Colonic mucosa (tissue), 4 donors: Measurements from ENCODE around the gene UNKL. TPM values are rescaled to one million over a fixed set of nuclear protein-coding genes. Genes with fewer than 3 reads are reported as not detected.

ENCODE experiments used
- DNase-seq: peaks from one replicate; pipeline ENCODE4 v3.0.0-alpha.2; 2020
- H3K27ac ChIP-seq: fragments of 200-600 bp; one replicate; pipeline ENCODE4 v1.8.0; 2021
- H3K27me3 ChIP-seq: fragments of 200-600 bp; one replicate; pipeline ENCODE4 v1.8.0; 2021
- H3K36me3 ChIP-seq: fragments of 200-600 bp; one replicate; pipeline ENCODE4 v1.8.0; 2021
- H3K4me1 ChIP-seq: fragments of 200-600 bp; one replicate; pipeline ENCODE4 v1.8.0; 2021; ENCODE audit warnings: mild to moderate bottlenecking
- H3K4me3 ChIP-seq: fragments of 200-600 bp; one replicate; pipeline ENCODE4 v1.8.0; 2021
- H3K9ac ChIP-seq, 2 donors: one replicate each; pipeline ENCODE4 v1.7.0; 2013; ENCODE audit warnings: control low read depth in 2 of 2, low read depth in 2 of 2, low read length in 2 of 2
- H3K9me3 ChIP-seq: fragments of 200-600 bp; one replicate; pipeline ENCODE4 v1.8.0; 2021
- CTCF ChIP-seq: fragments of 200-600 bp; IDR thresholded peaks from one replicate; pipeline ENCODE4 v1.8.0; 2022; ENCODE audit warnings: antibody characterized with exemption, mild to moderate bottlenecking
- intact Hi-C: fragments of 100-400 bp; cut with DNase I; formaldehyde crosslinking; loops from one replicate; pipeline ENCODE4 v1.14.1; 2022
- total RNA-seq, 2 donors: library from RNA; stranded (reverse); fragmentation: NEBNext Ultra II Directional in 1 of 2; extraction: Animal tissue kit (Norgen Biotek cat#: 25700) in 1 of 2; gene quantifications; one replicate each; pipeline ENCODE4 v1.2.1, GENCODE V29; 2021
- donor health status: healthy.
- donor health status: DM: no; HTN: no; CAD: no.
- donor health status: DM: no; HTN: no; CAD: no.

The UNKL gene
- total RNA-seq, 2 donors from 2014 or later = 11.1 to 11.8 TPM

- Histone ChIP-seq H3K4me1 (no peaks in the 10 kb centered on the region), H3K9me3 (no peaks in the 10 kb centered on the region), H3K27ac (no peak overlapping the region), H3K9ac (no peak overlapping the region), H3K36me3 (peaks cover 30% of the 10 kb centered on the region), H3K27me3 (no peaks in the 10 kb centered on the region), H3K4me3 (no peak overlapping the region)
- no peak for TF ChIP-seq CTCF
- intact Hi-C loops = no loop called here
- no peak for DNase-seq
These were observed 96.3 kb downstream of the UNKL start for GRCh38 chr16:1318268-1318545.

- Histone ChIP-seq H3K27me3 (no peaks in the 10 kb centered on the region), H3K4me3 (no peak overlapping the region), H3K9ac (no peak overlapping the region), H3K9me3 (no peaks in the 10 kb centered on the region), H3K4me1 (no peaks in the 10 kb centered on the region), H3K36me3 (peaks cover 29% of the 10 kb centered on the region), H3K27ac (no peak overlapping the region)
- DNase-seq = no peak
- TF ChIP-seq CTCF = no peak
- intact Hi-C loops = no loop called here
These were observed 96.8 kb downstream of the UNKL start for GRCh38 chr16:1317479-1318267.

GRCh38 chr16:1316033-1316405 is 98.5 kb downstream of the UNKL start:
- Histone ChIP-seq H3K27me3 (no peaks in the 10 kb centered on the region), H3K4me3 (no peak overlapping the region), H3K36me3 (peaks cover 29% of the 10 kb centered on the region), H3K4me1 (peaks cover 11% of the 10 kb centered on the region), H3K9ac (no peak overlapping the region), H3K27ac (no peak overlapping the region), H3K9me3 (no peaks in the 10 kb centered on the region)
- DNase-seq = no peak
- intact Hi-C loops = no loop called here
- TF ChIP-seq CTCF = no peak

- Histone ChIP-seq H3K9ac (no peak overlapping the region), H3K4me3 (no peak overlapping the region), H3K4me1 (peaks cover 11% of the 10 kb centered on the region), H3K27me3 (no peaks in the 10 kb centered on the region), H3K9me3 (no peaks in the 10 kb centered on the region), H3K36me3 (peaks cover 29% of the 10 kb centered on the region), H3K27ac (no peak overlapping the region)
- intact Hi-C loops = no loop called here
- no peak for DNase-seq
- no peak for TF ChIP-seq CTCF
These were observed 99.1 kb downstream of the UNKL start for GRCh38 chr16:1315081-1316032.

- Histone ChIP-seq H3K4me1 (peaks cover 11% of the 10 kb centered on the region), H3K27ac (no peak overlapping the region)
- TF ChIP-seq CTCF = no peak
These were observed 100.0 kb downstream of the UNKL start for GRCh38 chr16:1314399-1315068.

More at GRCh38 chr16:1314399-1315068, 100.0 kb downstream of the UNKL start:
- intact Hi-C loops = no loop called here
- no peaks in the 10 kb centered on the region for H3K27me3 ChIP-seq
- no peak overlapping the region for H3K4me3 ChIP-seq
- H3K9ac ChIP-seq = no peak overlapping the region
- peaks cover 22% of the 10 kb centered on the region for H3K36me3 ChIP-seq
- no peak for DNase-seq
- no peaks in the 10 kb centered on the region for H3K9me3 ChIP-seq
